Hair follicular keratinocyte (primary cell): ENCODE measurements around the gene NRM. TPM values are rescaled to one million over a fixed set of nuclear protein-coding genes. Genes with fewer than 3 reads are reported as not detected.

ENCODE experiments used
- total RNA-seq: library from RNA; depleted of rRNA; stranded (reverse); fragments of >200 nt; gene quantifications from 2 replicates; pipeline ENCODE4 v1.2.3, GENCODE V29; 2015

The NRM gene
- 7.4 and 12.4 TPM in 2 replicates for total RNA-seq

GRCh38 chr6:30690403-30691207 lies at the start of gene NRM:
Gene NRM, minus strand, starts transcription at chr6:30690984. Its CDS starts 10 bp downstream, at chr6:30690974.

DNA sequence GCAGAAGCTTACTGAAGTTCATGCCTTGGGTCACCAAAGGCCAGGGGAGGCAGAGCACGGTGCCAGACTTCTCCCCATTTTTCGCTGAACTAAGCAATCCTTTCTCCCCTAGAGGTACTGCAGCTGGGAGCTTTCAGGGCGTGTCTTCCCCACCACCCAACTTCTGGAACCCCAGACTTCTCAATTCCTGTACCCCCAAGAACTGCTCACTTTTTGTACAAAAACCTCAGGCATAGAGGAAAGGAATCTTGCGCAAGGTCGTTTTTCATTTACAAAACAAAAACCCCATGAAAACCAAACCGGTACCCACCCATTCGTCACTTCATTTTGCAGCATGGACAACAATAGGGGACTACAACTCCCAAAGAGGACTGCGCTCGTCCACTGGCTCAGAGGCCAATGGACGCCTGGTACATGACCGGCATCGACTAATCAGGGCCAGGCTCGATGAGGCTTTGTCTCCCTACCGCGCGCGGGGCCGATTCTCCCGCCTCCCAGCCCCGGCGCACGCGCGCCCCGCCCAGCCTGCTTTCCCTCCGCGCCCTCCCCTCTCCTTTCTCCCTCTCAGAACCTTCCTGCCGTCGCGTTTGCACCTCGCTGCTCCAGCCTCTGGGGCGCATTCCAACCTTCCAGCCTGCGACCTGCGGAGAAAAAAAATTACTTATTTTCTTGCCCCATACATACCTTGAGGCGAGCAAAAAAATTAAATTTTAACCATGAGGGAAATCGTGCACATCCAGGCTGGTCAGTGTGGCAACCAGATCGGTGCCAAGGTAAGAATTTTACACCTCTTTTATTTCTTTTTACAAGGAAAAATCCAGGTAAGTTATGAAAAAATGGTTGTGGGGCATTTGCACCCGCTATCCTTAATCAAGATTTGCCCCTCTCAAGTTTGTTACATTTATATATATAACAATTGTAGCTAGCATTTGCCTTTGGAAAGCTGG lies 29.3 kb upstream of the NRM start, which contains the start of gene TUBB:
Gene TUBB, plus strand, starts transcription at position 562 of the 947 bp plus-strand sequence. Its CDS starts 155 bp downstream, at position 717.

DNA sequence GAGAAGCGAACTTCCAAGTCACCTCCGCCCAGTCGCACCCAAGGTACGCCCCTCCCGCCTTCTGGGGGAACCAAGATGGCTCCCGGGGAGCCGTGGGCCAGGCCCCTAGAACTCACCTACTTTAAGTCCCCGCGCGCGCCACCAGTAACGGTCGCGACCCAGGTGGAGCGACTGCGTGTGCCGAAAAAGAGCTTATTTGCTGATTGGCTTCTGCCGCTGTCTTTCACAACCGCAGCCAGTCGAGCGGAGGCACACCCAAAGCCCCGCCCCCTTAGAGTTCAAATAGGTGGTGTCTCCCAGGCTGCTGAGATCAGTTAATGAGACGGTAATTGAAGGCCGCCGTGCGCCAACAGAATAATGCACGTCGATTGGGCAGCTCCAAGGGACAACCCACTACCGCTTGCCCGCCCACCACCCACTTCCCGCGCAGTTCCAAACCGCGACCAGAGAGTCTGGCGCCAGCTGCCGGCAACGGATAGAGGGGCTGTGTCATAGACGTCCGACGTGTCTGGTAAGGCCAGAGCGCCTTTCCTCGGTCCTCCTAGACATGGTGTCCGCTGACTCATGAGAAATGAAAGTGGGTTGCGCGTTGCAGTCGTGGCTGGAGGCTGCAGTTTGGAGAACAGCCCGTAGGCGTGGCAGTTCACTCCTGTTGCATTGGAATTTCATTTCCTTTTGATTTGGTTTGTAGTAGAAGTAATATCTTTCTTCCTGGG lies 26.5 kb upstream of the NRM start, which contains the start of gene MDC1:
Gene MDC1, minus strand, starts transcription at position 153 of the 716 bp plus-strand sequence. CDS start 2,106 bp downstream, outside the sequence.

GRCh38 chr6:30686009-30686907 lies 4.5 kb downstream of the NRM start, which contains the start of gene PPP1R18:
Gene PPP1R18, minus strand, starts transcription at chr6:30686645. Its CDS starts 627 bp downstream, at chr6:30686018.

GRCh38 chr6:30672445-30673253 lies 18.1 kb downstream of the NRM start, which contains the start of gene DHX16:
Gene DHX16, minus strand, starts transcription at chr6:30673006. Its CDS starts 165 bp downstream, at chr6:30672841.

GRCh38 chr6:30646450-30647241 lies 44.1 kb downstream of the NRM start, which contains the start of gene C6orf136:
Gene C6orf136, plus strand, starts transcription at chr6:30647133. Its CDS starts 99 bp downstream, at chr6:30647232.

Other genes with a start within 250 kb of the NRM start
- gene HLA-E, start 201.5 kb downstream of the NRM start, total RNA-seq: 122 and 194 TPM in 2 replicates
- 39.2 and 43.2 TPM in 2 replicates for gene GNL1, start 134.5 kb downstream of the NRM start, total RNA-seq
- 2.3 and 4.0 TPM in 2 replicates for gene PRR3, start 133.7 kb downstream of the NRM start, total RNA-seq
- 34.5 and 41.9 TPM in 2 replicates for gene ABCF1, start 119.5 kb downstream of the NRM start, total RNA-seq
- gene PPP1R10, start 73.7 kb downstream of the NRM start, total RNA-seq: 24.8 and 31.6 TPM in 2 replicates
- gene MRPS18B, start 73.1 kb downstream of the NRM start, total RNA-seq: 62.8 and 82.6 TPM in 2 replicates
- 1.6 and 6.2 TPM in 2 replicates for gene ATAT1, start 64.1 kb downstream of the NRM start, total RNA-seq
- gene C6orf136, start 43.9 kb downstream of the NRM start, total RNA-seq: 6.1 and 10.6 TPM in 2 replicates
- gene DHX16, start 18.0 kb downstream of the NRM start, total RNA-seq: 19.4 and 33.6 TPM in 2 replicates
- 75.3 and 97.1 TPM in 2 replicates for gene PPP1R18, start 4.3 kb downstream of the NRM start, total RNA-seq
- 9.9 and 17.6 TPM in 2 replicates for gene MDC1, start 26.3 kb upstream of the NRM start, total RNA-seq
- 521 and 1,018 TPM in 2 replicates for gene TUBB, start 29.4 kb upstream of the NRM start, total RNA-seq
- gene FLOT1, start 51.7 kb upstream of the NRM start, total RNA-seq: 26.1 and 35.9 TPM in 2 replicates
- 518 and 821 TPM in 2 replicates for gene IER3, start 53.6 kb upstream of the NRM start, total RNA-seq
- 225 and 283 TPM in 2 replicates for gene DDR1, start 193.5 kb upstream of the NRM start, total RNA-seq
- 8.5 and 13.6 TPM in 2 replicates for gene GTF2H4, start 217.2 kb upstream of the NRM start, total RNA-seq
- 20.7 and 29.4 TPM in 2 replicates for gene VARS2, start 223.3 kb upstream of the NRM start, total RNA-seq
- not detected in 2 replicates for gene SFTA2, start 241.2 kb upstream of the NRM start, total RNA-seq
- gene MUCL3, start 250.0 kb upstream of the NRM start, total RNA-seq: not detected in 2 replicates